Esophagus squamous epithelium (tissue), 5 donors: ENCODE results near the gene SKP1. TPM values are rescaled to one million over a fixed set of nuclear protein-coding genes. Genes with fewer than 3 reads are reported as not detected.

Source experiments
- DNase-seq: peaks from one replicate; lab custom pipeline; 2025; lab: John Stamatoyannopoulos, UW
- H3K27ac ChIP-seq, 4 donors: fragments of 200-600 bp; sonication (generic); one replicate each; pipeline ENCODE4 v1.5.1; 2016 to 2019; ENCODE audit warnings: mild to moderate bottlenecking in 1 of 4
- H3K27me3 ChIP-seq, 4 donors: fragments of 200-600 bp; sonication (generic); 1 replicate in 3 of 4; 2 replicates in 1 of 4; pipeline versions ENCODE4 v1.5.1 to v1.6.0; 2017 to 2021; ENCODE audit warnings: antibody characterized with exemption in 1 of 4
- H3K36me3 ChIP-seq, 3 donors: fragments of 200-600 bp; sonication (generic); one replicate each; pipeline ENCODE4 v1.5.1; 2016 to 2019
- H3K4me1 ChIP-seq, 3 donors: fragments of 200-600 bp; sonication (generic); one replicate each; pipeline ENCODE4 v1.5.1; 2017 to 2019
- H3K4me3 ChIP-seq, 4 donors: fragments of 200-600 bp; sonication (generic); 1 replicate in 3 of 4; 2 replicates in 1 of 4; pipeline ENCODE4 v1.5.1; 2016 to 2019; ENCODE audit warnings: mild to moderate bottlenecking in 2 of 4, moderate library complexity in 1 of 4
- H3K9me3 ChIP-seq, 3 donors: fragments of 200-600 bp; sonication (generic); one replicate each; pipeline ENCODE4 v1.5.1; 2016 to 2019
- POLR2A ChIP-seq, 4 donors: fragments of 450-650 bp; IDR thresholded peaks; one replicate each; pipeline ENCODE4 v1.6.1; 2017; ENCODE audit warnings: antibody characterized with exemption in 4 of 4, mild to moderate bottlenecking in 4 of 4, moderate library complexity in 3 of 4
- WGBS, 2 donors: methylation state at CpG; one replicate each; pipeline ENCODE4 v1.1.5; 2018; 5-methylcytosine and 5-hydroxymethylcytosine counted together
- intact Hi-C: fragments of 100-400 bp; cut with DNase I; formaldehyde crosslinking; loops from one replicate; pipeline ENCODE4 v1.15.0; 2022
- total RNA-seq, 4 donors: library from RNA; depleted of rRNA; stranded (reverse); fragments of >200 nt; gene quantifications; one replicate each; pipeline ENCODE4 v1.1.0, GENCODE V29; 2016
- TF ChIP-seq, protein P1 (sequence below), 6 experiments: fragments of 450-650 bp in 4 of 6; fragments of 200-600 bp in 2 of 6; sonication (generic) in 2 of 6; IDR thresholded peaks; one replicate each; pipeline ENCODE4 v1.5.1; 2016 to 2019; ENCODE audit warnings: antibody characterized with exemption in 6 of 6, mild to moderate bottlenecking in 4 of 6, moderate library complexity in 4 of 6
- donor health status: DM: yes; HTN: yes; CAD: no.

The SKP1 gene
- total RNA-seq, 4 donors from 2014 or later = 159 to 260 (median 208) TPM

DNA sequence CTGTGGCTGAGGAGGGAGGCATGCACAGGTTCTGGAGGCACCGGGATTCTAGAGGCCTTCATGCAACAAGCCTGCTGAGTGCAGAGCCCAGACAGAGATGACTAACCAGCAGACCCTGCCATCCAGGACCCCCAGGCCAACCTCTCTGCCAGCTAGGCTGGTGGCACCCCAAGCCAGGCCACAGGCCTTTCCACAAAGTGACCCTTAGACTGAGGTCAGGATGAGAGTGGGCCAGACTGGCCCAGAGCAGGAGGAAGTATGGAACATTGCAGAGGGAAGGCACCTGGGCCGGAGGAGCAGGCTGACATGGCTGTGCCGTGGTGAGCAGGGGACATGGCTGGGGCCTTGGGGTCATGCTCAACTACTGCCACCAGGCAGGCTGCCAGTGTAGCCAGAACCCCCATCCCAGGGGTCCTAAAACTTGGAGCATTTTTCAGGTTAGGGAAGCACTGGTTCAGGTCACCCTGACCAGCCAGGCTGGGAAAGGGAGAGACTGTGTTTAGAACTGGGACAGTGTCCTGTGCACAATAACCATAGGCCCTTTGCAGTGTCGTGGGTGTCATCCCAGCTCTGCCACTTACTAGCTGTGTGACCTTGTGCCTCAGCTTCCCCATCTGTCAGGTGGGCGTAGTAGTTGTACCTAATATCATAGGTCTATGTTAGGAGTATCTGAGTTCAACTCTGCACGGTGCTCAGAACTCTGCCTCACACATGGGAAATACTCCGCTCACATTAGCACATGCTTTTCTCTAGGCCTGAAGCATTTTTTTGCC lies 45.0 kb downstream of the SKP1 start:
- no peak for TF ChIP-seq POLR2A (IDR thresholded peaks at IDR 0.05)
- TF ChIP-seq, protein P1, sequence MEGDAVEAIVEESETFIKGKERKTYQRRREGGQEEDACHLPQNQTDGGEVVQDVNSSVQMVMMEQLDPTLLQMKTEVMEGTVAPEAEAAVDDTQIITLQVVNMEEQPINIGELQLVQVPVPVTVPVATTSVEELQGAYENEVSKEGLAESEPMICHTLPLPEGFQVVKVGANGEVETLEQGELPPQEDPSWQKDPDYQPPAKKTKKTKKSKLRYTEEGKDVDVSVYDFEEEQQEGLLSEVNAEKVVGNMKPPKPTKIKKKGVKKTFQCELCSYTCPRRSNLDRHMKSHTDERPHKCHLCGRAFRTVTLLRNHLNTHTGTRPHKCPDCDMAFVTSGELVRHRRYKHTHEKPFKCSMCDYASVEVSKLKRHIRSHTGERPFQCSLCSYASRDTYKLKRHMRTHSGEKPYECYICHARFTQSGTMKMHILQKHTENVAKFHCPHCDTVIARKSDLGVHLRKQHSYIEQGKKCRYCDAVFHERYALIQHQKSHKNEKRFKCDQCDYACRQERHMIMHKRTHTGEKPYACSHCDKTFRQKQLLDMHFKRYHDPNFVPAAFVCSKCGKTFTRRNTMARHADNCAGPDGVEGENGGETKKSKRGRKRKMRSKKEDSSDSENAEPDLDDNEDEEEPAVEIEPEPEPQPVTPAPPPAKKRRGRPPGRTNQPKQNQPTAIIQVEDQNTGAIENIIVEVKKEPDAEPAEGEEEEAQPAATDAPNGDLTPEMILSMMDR (IDR thresholded peaks at IDR 0.05) = no peak
- Histone ChIP-seq H3K9me3 (no peaks in the 10 kb centered on the region), H3K4me3 (no peak overlapping the region), H3K36me3 (peaks cover 0 to 74% (median 7%) of the 10 kb centered on the region in 3 donors), H3K4me1 (peaks cover 0 to 57% (median 18%) of the 10 kb centered on the region in 3 donors), H3K27me3 (no peaks in the 10 kb centered on the region), H3K27ac (no peak overlapping the region)
- WGBS, 2 donors = 82 to 87% methylated on average over 4 to 5 of the region's 7 CpGs
- no peak for DNase-seq
- intact Hi-C loops = no loop called here

DNA sequence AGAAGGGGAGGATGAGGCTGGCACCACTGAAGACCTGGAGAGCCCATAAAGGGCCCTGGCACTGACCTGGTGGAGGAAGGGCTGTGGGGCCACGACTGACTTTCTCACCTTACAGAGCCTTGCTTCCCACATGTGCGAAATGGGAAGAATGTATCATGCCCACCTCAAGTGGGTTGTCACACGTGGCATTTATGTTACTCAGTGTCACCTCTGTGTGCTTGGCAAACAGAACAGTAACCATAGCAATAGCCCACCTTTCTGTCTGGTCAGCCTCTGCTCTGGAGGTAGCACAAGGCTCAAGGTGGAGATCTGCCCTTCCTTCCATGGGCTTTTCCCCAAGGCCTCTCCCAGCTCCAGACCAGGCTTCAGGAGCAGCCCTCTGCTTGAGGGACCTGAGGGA lies 45.6 kb downstream of the SKP1 start:
- DNase-seq = no peak
- TF ChIP-seq, protein P1 (IDR thresholded peaks at IDR 0.05) = no peak
- no peak for TF ChIP-seq POLR2A (IDR thresholded peaks at IDR 0.05)

DNA sequence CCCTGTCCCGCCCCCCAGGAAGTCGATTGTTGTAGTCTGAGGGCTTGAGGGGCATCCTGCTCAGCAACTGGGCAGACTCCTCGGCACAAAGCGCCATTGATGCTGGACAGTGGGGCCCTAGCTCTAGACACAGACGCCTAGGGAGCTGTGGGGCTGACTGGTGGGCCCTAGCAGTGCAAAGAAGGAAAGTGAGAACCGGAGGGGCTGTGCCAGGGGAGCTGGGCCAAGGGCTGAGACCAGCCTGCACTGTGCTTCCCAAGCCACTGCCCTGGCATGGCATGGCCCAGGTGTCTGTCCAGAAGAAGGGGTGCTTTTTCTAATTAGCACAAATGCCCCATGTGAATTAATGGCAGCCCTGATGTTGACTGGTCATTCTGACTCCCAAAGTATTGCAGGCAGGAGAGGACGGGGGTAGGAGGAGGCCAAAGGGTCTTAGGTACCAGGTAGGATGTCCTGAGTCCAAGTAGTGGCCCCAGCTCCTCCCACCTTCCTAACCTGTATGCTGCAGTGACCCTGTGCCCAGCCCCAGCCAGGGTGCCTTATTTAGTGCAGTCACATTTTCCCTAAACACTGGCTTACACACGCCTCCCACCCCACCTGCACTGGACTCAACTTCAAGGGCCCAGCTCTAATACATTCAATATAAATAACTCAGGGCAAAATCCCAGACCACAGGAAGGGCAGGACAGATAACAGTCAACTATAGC lies 46.4 kb downstream of the SKP1 start:
- H3K27ac ChIP-seq = no peak overlapping the region
- no peaks in the 10 kb centered on the region for H3K9me3 ChIP-seq
- H3K4me3 ChIP-seq = no peak overlapping the region
- no peaks in the 10 kb centered on the region for H3K27me3 ChIP-seq
- no peak for TF ChIP-seq POLR2A (IDR thresholded peaks at IDR 0.05)
- TF ChIP-seq, protein P1 (IDR thresholded peaks at IDR 0.05) = no peak
- 90 to 92% methylated on average over 2 to 3 of the region's 8 CpGs for WGBS, 2 donors
- H3K4me1 ChIP-seq = peaks cover 4 to 60% (median 21%) of the 10 kb centered on the region in 3 donors
- intact Hi-C loops = no loop called here
- H3K36me3 ChIP-seq = peaks cover 0 to 60% (median 0%) of the 10 kb centered on the region in 3 donors
- no peak for DNase-seq

More for the DNA sequence above, 45.6 kb downstream of the SKP1 start:
- no peak overlapping the region for H3K4me3 ChIP-seq
- WGBS, 2 donors = 37 to 80% methylated on average over 2 to 3 of the region's 3 CpGs
- H3K4me1 ChIP-seq = peaks cover 0 to 56% (median 18%) of the 10 kb centered on the region in 3 donors
- intact Hi-C loops = no loop called here
- H3K9me3 ChIP-seq = no peaks in the 10 kb centered on the region
- H3K27ac ChIP-seq = no peak overlapping the region
- no peaks in the 10 kb centered on the region for H3K27me3 ChIP-seq
- peaks cover 0 to 68% (median 4%) of the 10 kb centered on the region in 3 donors for H3K36me3 ChIP-seq

DNA sequence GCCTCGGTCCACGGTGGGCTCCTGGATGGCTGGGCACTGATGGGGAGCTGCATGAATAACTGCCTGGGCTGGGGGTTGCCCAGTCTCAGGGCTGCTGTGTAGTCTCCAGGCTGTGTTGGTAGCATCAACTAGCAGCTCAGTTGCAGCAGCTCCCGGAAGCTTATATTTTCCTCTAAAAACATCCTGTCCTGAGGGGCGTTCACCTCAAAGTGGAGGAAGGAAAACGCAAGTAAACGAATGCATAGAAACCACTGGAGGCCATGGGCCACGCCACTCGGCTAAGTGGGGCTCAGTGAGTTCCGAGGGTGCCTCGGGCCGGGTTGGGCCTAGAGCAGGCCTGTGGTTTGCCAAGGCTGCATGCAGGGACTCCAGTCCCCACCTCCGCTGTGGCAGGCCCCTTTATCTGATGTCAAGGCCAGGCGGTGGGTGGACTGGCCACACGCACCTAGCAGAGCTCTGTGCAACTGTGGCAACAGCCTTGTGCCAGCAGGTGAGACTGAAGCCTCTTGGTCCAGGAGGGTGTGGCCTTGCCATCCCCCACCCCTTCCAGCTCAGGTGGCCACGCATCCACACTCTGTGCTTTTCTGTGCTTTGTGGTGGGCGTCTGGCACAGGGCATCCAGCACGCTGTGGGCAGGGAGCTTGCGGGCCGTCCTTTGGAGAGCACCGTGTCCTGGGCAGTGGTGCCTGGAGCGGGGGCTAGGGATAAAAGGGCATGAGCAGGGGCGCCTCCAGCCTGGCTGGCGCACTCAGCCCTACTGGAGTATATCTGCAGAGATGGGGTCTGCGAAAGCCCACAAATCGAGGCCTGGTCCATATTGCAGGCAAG lies 47.1 kb downstream of the SKP1 start:
- no peak for TF ChIP-seq POLR2A (IDR thresholded peaks at IDR 0.05)
- TF ChIP-seq, protein P1 (IDR thresholded peaks at IDR 0.05) = no peak
- Histone ChIP-seq H3K9me3 (no peaks in the 10 kb centered on the region), H3K4me1 (peaks cover 6 to 68% (median 29%) of the 10 kb centered on the region in 3 donors), H3K36me3 (peaks cover 0 to 53% (median 0%) of the 10 kb centered on the region in 3 donors), H3K27ac (no peak overlapping the region), H3K4me3 (no peak overlapping the region), H3K27me3 (no peaks in the 10 kb centered on the region)
- intact Hi-C loops = no loop called here
- DNase-seq = no peak
- 69 to 90% methylated on average over 2 to 10 of the region's 25 CpGs for WGBS, 2 donors
